SHP77 treated with DMSO at 0.1 percent for 48 hours (cell line): ENCODE results near the gene SLC36A2.

Source experiments
- DNase-seq: peaks from one replicate; lab custom pipeline; 2025; lab: John Stamatoyannopoulos, UW

Gene SLC36A2

GRCh38 chr5:151283120-151283825, 64.1 kb downstream of the SLC36A2 start:
- no peak for DNase-seq

- DNase-seq = no peak
Observed at GRCh38 chr5:151281001-151281639, 66.2 kb downstream of the SLC36A2 start.

GRCh38 chr5:151280443-151280842, 66.9 kb downstream of the SLC36A2 start:
- DNase-seq = no peak

DNA sequence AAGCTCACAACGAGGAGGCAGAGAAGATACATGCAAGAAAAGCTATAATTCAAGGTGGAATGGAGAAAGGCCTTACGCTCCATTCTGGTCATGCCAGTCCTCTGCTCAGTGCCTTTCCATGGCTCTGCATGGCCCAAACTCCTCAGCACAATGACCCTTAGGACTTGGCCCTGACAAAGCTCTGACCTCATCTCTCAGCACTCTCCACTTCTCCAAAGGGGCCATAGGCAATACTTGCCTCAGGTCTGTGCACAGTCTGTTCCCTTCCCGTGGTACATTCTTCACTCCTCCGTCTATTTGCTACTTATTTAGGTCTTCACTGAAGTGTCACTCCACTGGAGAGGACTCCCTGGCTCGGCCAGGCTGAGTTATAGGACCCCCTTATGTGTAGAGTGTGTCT, 68.5 kb downstream of the SLC36A2 start:
- DNase-seq = no peak

DNA sequence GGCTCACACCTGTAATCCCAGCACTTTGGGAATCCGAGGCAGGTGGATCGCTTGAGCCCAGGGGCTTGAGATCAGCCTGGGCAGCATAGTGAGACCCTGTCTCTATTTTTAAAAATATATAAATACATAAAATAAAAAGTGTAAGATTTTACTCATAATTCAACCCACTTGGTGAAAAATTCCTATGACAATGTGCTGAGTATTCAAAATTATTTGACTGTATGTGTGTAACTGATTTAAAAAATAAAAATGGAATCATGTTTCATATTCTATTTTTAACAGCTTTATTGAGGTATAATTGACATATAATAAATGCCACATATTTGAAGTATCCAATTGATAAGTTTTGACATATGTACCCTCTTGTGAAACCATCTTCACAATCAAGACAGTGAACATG, 71.6 kb downstream of the SLC36A2 start:
- no peak for DNase-seq

DNA sequence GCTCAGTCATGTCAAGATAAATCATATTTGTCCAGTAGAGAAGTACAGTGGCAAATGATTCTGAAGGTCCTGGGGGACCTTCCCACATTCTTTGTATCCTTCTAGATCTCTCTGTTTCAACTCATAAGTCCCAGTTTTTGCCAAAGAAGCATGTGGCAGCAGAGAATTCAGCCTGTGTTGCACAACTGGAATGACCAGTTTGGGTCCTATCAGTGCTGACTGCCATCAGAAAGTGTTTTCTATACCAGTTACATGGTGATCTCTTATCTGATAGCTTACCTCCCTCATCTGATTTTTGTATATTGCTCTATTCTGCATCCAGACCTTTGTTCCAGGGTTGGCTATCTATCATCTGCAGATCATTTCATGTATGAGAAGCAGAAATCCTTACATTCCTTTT, 72.7 kb downstream of the SLC36A2 start:
- DNase-seq = no peak

GRCh38 chr5:151271336-151271735, 76.0 kb downstream of the SLC36A2 start:
- no peak for DNase-seq

DNA sequence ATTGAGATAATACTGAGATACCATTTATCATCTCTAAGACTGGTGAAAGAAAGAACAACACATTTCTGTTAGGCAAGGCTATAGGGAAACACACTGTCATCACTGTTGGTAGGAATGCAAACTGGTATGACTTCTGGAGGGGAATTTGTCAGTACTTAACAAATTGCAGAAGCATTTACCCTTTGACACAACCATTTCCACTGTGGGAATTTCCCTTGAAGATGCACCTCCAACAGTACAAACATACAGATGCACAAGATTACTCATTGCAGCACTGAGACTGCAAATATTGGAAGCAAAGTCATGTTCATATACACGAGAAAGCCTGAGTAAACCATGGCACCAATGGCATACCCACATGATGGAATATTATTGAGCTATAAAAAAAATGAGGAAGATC, 76.8 kb downstream of the SLC36A2 start:
- no peak for DNase-seq

- no peak for DNase-seq
Observed at GRCh38 chr5:151267491-151268260, 79.7 kb downstream of the SLC36A2 start.
